Measurements from ENCODE around the gene NOL3.
A peak's percentile ranks its signal among the peaks of the same experiment; 100 is the strongest.
"Not testable (repeated sequence)": the region's sequence is repeated elsewhere in the genome, so short reads cannot be mapped to it uniquely, and the experiment has no call there.

NOL3 gene

DNA sequence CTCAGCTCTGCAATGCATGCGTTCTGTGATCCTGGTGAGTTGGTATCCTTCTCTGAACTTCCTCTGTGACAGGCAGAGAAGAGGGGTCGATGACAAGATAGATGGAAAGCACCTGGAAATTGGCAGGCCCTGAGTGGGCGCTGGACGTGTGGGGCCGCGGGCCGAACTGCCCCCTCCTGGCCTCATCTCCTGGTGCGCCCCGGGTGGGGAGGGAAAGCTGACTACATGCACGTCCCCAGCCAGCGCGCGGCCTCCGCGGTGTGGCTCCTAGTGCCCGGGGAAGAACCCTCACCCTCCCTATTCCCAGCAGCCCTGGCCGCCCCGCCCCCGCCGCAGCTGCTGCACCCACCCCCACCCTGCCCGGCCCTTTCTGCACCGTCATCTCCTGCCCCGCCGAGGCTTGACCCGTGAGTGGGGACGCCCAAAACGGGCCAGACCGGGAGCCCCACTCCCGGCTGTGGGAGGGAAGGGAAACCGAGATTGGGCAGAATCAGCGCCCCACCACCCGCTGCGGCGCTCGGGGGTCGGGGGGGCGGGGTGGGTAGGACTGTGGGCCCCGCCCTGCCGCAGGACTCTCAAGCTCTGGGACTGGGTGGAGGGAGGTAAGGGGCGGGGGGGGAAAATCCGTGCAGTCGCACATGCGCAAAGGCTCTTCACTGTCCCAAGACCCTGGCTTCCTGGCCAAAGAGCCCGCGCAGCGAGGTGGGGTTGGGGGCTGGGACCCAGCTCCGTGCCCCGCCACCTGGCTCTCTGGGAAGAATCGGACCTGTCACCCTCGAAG is at the start of gene NOL3:
Gene NOL3, plus strand, starts transcription at position 371 of the 781 bp plus-strand sequence.
- peak; percentile 45 for DNase-seq

DNA sequence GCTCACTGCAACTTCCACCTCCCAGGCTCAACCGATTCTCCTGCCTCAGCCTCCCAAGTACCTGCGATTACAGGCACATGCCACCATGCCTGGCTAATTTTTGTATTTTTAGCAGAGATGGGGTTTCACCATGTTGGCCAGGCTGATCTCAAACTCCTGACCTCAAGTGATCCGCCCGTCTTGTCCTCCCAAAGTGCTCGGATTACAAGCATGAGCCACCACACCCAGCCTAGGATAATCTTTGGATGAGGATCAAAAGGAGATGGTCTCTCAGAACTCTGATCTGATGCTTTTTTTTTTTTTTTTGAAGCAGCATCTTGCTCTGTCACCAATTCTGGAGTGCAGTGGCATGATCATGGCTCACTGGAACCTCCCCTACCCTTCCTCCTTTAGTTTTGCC is 47.5 kb upstream of the NOL3 start:
- not testable (repeated sequence) for DNase-seq

DNA sequence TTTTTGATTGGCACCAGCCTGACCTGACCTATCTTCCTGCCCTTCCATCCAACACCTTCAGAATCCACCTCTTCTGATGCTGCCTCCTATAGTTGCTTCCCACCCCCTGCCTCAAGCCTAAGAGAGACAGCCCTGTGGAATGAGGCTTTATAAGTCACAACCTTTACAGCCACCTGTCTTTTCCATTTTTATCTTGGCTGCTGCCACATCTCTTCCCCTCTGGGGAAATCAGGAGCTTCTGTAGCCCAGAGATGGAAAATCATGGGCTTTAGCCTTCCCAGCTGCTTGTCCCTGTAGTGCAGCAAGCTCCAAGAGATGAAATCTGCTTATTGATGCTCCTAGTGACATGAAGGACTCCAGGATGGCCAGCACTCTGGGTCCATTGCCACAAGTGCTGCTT is 41.9 kb upstream of the NOL3 start:
- DNase-seq, result no peak

DNA sequence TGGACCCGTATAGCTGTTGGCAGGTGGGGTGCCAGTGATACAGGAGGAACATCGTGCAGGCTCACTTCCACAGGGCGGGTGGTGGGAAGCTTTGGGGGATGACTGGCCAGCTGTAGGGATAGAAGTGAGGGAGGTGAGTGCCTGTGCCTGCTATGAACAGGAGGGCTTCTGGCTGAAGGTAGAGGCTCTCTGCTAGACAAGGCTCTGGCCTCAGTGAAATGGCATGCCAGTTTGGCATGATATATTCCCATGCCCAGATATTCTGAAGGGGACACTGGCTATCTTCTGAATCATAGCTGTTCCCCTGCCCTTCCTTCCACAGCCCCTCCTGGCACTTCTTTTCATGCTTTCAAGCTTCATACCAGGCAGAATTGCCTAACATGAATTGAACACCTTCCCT is 41.5 kb upstream of the NOL3 start:
- DNase-seq, result no peak

DNA sequence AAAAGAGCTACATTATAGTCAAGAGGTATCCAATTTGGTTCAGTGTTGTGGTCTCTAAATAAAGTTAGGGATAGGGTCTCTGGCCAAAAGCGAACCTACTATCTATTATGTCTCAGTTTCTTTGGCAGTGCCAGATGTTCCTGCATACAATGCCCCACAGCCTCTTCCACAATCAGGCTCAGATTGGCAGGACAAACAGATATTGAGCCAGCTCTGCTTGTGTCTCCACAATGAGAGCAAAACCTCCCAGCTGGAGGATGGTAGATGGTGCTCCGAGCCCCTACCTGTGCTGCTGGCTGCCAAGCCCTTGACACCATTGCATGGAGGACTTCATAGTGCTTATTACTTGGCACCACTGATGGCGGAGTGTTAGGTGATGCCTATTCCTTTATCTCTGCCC is 40.9 kb upstream of the NOL3 start:
- no peak for DNase-seq

DNA sequence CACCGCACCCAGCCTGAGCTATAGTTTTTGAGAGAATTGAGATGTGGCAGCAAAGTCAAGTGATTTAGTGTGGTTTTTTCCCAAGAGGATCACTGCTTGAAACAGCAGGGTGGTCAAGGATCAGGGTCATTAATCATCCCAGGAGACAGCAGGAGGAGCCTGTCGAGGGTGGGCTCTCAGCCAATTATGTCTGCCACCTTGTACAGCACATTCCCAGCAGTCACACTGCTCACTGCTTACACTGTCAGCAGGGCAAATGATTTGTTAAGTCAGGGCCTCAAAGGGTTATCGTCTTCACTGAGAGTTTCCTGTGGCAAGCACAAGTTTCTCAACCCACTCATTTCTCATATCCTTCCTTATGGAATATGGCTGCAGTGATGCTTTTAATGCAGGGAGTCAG is 32.7 kb upstream of the NOL3 start:
- no peak for DNase-seq

DNA sequence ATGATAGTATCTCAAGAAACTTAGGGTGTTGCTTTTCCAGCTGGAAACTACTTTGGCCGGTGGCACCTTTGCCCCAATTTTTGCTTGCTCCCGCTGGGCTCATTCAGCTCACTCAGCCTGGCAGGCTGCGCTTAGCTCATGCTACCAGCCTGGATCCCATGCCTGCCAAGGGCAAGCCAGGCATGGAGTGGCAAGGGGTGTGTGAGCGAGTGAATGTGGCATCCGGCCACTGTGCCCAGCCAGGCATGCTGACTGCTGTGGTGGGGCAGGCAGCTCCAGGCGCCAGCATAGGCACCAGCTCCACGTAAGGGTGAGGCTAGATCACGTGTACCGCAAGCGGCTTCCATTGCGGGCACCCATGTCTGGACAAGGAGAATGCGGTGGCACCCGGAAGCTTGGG is 28.9 kb upstream of the NOL3 start:
- DNase-seq, result no peak

DNA sequence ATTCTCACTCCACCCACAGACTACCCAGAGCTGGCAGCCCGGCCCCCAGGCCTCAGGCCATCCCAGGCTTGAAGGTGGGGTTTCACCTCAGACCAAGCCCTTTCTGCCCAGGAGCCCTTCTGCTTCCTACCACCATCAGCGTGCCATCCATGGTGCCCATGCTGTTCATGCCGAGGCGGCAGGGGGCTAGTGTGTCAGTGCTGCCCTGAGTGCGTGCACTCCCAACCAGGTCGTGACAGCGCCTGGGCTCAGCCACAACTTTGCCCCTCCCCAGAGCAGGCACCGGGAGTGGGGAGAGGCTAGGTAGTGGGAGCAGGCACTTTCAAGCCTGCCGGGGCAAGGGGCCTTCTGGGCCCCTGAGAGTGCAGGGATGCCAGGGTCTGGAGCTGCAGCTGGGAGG is 28.0 kb upstream of the NOL3 start:
- no peak for DNase-seq

DNA sequence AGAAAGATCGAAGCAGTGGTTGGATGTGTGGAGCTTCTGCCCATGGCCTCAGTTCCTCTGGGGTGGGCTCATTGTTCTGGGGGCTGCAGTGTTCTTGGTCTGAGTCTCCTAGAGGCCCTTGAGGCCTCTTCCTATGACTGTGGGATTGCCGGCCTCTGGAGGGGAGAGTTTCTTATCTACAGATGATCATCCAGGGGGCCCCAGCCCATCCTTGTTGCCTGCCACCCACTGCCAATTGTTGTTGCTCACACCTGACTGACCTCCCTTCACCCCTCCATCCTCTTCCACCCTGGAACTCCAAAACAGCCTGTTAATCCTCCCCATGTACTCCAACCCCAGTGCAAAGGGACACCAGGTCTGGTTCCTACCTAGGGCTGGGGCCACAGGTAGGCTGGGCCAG is 25.4 kb upstream of the NOL3 start:
- DNase-seq, result no peak

DNA sequence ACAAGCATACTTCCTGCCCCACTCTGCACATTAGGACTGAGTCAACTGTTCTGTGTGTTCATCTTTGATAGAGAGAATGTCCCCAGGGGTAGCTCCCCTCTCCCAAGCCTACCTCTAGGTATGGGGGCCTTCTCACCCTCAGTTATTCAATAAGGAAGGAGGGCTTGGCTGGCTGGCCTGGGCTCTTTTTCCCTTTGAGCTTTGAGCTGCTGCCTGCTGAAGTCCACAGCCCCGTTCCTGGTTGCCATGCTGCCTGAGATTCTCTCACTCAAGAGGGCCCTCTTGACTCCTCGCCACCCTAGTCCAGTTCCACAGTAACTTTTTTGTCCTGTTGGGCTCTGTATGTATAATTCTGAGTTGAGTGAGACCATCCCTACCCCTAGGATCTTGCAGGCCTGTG is 24.6 kb upstream of the NOL3 start:
- no peak for DNase-seq

DNA sequence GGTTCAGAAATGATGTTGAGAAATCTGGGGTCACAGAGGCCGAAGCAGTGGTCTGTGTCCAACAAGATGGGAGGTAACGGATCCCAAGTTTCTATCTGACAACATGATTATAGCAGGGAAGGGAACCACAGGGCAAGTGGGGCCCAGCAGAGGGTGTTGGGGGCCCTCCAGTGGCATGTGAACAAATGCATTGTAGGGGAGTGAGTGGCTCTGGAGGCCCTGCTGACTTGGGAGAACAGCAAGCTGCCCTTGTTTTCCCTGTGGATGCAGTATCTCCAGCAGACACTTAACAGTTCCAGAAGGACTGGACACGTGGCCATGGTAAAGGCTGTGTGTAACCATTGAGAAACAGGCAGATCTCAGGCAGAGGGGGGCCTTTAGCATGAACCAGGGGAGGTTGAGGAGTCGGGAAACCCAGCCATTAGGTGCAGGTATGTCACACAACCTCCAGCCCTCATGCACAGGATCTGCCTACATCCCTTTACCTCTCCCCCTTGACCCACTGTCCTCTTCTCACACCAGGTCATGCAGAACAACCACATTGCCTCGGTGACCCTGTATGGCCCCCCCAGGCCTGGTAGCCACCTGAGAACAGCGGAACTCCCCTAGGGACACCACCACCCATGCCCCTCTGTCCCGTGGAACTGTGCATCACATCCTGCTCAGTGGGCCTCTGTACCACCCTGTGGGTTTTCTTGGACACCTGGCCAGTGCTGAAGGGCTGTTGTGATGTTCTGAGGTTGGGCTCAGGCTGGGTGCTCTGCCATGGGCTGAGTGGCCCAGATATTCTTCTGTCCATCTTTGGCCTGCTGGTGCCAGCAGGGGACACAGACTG is 23.6 kb upstream of the NOL3 start:
- DNase-seq, result no peak

DNA sequence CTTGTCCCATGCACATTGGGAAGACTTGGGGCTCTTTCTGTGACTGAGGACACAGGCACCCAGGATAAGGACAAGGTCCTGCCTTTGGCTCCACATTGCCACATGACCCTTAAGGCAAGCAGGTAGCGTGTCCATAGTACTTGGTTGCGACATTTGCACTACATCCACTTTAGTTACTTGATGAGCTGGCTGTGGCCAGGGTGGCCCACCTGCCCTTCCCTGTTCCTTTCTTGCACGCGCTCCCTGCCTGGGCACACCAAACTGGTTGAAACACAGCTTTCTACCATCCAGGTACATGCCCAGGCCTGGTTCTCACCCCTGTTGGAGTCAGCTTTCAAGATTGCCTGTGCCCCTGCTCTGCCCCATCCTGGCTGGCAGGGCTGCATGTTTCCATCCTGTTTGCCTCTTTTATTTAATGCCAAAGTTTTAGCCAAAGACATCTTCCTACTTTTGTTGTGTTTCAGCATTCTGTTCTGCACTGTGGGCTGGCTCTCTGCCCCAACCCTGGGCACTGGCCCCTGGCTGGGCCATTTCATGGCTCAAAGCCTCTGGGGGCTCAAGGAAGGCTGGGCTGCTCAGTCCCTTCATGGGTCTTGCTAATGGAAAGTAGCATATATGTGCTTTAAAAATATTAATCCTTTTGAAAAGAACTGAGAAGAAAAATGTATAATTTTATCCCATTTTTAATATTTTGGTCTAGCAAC is 22.7 kb upstream of the NOL3 start:
- DNase-seq, result no peak

DNA sequence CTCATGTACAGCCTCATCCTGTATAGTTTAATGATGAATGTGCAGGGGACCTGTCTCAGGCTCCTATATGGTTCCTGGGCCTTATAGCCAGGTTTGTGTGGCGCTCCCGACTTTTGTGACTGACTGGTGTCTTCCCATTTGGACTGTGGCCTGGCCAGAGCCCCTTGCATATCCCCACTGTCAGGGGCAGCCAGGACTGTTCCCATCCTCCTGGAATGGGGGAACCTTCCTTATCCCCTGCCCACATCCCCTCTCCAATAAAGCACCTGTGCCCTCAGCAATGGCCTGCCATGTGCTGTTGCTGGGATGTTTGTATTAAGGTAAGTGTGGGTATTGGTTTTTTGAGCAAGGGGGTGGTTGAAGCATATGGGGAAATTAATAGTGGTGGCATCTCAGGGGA is 22.1 kb upstream of the NOL3 start:
- no peak for DNase-seq

DNA sequence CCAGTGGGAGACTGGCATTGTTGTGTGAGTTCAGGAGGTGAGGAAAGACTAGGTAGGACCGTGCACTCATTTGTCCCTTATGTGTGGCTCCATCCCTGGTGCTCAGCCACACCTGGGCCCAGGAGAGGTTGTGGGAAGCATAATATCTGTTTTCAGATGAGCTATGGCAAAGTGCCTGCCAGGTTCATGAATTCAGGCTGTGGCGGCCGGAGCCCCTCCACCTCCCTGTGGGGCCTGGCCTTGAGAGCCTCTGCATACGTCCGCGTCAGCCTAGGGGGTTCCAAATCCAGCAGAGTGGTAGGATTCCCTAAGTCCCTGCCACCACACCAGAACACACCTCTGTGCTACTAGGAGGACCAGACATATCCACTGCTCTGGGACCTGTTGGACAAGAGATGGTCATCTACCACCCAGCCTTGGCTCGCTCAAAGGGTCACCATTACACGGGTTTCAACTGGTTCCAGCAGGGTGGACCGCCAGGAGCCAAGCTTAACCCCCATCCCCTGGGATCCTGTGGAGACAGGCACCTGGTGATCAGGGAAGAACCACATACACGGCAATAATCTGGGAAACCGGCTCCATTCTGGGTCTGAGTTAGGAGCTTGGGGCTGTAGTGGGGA is 21.6 kb upstream of the NOL3 start:
- DNase-seq, result no peak

DNA sequence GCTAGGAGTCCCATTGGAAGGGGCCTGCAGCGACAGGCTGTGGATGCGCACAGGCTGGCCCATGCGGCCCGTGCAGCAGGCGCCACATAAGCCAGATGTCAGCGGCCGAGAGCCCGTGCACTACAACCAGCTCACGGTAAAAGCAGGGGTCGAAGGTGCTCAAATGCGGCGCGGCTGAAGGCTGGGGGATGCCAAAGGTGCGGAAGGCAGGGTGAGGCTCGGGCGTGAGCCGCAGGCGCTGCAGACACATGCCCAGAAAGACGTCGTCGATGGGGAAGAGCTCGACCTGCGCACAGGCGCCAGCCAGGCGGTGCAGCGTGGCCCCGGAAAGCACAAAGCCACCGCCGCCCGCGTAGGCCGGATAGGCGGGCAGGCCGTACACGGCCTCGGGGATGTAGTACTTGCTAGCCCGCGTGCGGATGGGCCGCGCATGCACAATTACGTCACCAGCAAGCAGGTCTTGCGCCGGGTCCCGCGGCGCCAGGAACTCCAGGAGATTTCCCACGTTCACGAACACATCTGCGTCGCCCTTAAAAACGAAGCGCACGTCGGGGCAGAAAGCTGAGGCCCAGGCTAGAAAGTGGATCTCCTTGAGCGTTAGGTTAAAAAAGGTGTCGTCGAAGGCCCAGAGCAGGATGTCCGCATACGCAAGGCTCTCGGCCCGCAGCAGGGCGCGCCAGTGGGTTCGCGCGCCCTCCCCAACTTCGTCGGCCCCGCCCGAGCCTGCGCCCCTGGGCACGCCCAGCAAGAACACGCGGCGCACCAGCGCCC is 20.9 kb upstream of the NOL3 start:
- DNase-seq, result no peak

DNA sequence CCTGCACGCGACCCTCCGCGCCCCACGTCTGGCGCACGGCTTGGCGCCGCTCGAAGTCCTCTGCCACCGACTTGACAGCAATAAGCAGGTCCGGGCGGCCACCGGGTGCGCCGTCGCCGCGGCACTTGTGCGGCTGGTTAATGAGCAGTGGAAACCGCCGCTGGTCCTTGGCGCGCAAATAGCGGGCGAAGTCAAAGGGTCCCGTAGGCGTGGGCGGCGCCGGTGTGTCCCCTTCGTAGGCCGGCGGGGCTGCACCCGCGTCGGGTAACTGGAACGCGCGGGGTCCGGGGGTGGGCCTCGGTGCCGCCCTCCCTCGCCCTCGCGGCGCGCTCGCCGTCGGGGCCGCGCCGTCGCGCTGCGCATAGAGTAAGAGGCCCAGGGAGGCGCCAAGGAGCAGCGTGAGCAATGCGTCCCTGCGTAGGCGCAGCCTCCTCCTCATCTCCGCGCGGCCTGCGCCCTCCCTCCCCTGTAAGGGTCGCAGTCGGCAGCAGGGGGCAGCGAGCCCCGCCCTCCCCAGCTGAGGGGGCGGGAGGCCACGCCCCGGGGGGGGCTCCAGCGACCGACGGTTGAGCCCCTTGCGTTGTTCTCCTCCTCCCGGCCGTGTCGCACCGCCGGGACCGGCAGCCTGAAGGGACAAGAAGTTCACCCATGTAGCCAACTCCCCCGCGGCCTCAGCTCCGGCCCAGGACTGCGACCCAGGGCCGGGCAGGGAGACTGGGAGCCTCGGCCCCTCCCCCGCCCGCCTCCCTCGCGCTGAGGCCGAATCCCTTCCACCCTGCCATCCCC is 20.1 kb upstream of the NOL3 start:
- DNase-seq, result peak; percentile 46

DNA sequence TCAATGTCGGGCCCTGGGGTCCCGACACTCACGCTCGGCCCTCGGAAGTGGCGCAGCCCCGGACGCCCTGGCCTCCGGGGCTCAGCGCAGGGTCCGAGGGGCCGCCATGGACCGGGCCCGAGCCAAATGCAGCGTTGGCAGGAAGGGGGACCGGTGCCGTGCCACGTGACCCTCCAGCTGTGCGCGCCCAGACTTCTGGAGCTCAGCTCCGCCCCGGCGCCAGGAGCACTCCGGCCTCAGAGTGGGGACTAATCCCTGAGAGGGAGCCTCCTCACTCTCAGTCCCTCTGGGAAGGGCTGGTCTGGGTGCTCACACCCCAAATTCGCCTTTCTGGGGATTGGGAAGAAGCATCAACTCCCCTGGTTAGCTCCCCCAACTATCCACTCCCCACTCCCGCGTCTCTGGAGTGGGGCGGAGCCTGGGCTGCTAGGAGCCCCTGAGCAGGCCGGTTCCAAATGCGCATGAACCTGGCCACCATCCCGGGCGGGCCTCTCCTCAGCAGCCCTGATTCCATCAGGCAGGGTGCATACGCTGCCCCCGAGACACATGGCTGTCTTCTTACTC is 19.4 kb upstream of the NOL3 start, which contains the start of gene B3GNT9:
Gene B3GNT9, minus strand, starts transcription at position 166 of the 564 bp plus-strand sequence. CDS start 513 bp downstream, outside the sequence.
- peak; percentile 41 for DNase-seq

DNA sequence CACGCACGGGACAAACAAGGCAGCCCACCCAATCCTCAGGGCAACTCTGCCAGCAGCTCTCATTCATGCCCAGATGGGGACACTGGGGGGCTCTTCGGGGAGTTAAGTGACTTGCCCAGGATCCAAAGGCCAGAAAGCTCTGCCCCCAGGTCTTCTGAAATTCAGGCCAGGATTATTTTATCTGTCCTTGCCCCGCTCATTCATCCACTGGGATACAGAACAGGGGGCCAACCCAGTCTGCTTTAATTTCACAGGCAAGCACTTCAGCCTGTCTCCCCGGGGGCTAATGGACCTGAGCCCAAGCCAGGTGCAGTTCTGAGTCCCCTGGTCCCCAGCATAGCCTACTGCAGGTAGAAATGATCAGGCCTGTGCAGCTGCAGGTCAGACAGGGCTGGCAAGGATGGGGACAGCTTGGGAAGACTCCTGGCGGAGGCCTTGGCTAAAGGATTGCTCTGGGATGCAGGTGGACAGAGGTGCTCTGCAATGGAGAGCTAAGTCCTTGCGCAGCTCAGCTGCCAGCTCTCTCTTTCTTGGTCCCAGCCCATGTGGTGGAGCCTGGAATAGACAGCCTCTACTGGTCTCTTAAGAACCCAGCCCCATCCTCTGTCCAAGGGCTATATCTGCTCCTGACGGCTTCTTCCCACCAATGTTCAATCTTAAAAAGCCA is 18.8 kb upstream of the NOL3 start:
- DNase-seq, result no peak

DNA sequence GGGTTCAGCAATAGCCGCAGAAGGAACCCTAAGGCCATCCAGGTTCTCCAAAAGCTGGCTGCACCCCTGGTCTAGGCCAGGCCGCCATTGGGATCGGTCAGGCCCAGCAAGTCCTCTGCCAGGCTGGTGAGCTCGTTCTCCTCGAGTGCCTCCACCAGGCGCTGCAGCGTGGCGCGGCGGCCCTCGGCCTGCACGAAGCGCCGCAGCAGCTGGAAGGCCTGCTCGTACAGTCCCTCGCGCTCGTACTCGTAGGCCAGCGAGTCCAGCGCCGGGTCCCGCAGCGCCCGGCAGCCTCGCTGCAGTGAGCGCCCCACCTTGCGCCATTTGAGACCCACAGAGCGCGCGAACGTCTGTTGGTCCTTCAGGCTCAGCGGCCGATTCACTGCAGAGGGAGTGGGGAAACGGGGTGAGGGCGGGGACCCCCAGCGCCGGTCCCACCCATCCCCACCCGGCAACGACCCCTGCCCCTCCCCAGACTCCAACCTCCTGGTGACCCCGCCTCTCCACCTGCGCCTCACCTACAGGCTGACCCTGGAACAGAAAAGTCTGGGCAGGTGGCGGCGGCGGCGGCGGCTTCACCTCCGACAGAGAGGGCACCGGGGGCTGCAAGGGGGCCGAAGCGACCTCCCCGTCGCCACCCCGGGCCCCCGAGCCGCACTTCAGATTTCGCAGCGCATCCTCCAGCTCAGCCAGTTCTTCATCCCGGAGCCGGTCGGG is 15.6 kb upstream of the NOL3 start:
- no peak for DNase-seq
